ENCODE data around the gene ABCA3. TPM values are rescaled to one million over a fixed set of nuclear protein-coding genes. Genes with fewer than 3 reads are reported as not detected.

Gene ABCA3
- total and polyA plus RNA-seq, 2 experiments from 2014 or later: 3.0 to 4.1 TPM

DNA sequence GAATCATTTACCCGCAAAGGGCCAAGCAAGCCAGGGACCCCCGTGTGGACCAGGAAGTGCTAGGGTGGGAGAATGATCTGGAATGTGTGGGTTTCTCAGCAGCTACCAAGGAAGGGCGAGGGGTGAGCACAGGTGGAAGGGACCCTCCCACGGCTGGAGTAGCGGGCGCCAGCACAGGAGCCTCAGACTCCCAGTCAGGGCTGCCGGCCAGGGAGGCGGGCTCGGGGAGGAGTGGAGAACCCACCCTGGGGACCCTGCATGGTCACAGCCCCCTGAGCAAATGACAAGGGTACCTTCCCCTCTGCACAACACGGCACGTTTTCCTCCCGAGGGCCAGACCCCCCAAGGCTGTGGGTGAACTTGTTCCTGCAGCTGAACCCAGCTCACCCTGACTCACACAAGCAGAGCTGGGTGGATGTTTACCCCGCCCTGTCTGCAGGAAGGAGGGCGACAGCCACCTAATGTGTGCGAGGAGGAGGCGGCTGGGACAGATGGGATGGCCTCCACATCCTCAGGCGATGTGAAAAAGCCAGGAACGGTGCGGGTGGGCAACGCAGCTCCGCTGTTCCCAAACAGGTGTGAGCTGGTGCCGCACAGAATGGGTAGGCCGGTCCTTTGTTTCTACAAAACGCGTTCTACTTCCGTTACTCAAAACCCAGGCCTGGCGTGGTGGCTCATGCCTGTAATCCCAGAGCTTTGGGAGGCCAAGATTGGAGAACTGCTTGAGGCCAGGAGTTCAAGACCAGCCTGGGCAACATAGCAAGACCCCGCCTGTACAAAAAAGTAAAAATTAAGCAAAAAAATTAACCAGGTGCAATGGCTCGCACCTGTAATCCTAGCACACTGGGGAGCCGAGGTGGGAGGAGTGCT lies 95.4 kb downstream of the ABCA3 start (continued):
- TF ChIP-seq, protein P1, sequence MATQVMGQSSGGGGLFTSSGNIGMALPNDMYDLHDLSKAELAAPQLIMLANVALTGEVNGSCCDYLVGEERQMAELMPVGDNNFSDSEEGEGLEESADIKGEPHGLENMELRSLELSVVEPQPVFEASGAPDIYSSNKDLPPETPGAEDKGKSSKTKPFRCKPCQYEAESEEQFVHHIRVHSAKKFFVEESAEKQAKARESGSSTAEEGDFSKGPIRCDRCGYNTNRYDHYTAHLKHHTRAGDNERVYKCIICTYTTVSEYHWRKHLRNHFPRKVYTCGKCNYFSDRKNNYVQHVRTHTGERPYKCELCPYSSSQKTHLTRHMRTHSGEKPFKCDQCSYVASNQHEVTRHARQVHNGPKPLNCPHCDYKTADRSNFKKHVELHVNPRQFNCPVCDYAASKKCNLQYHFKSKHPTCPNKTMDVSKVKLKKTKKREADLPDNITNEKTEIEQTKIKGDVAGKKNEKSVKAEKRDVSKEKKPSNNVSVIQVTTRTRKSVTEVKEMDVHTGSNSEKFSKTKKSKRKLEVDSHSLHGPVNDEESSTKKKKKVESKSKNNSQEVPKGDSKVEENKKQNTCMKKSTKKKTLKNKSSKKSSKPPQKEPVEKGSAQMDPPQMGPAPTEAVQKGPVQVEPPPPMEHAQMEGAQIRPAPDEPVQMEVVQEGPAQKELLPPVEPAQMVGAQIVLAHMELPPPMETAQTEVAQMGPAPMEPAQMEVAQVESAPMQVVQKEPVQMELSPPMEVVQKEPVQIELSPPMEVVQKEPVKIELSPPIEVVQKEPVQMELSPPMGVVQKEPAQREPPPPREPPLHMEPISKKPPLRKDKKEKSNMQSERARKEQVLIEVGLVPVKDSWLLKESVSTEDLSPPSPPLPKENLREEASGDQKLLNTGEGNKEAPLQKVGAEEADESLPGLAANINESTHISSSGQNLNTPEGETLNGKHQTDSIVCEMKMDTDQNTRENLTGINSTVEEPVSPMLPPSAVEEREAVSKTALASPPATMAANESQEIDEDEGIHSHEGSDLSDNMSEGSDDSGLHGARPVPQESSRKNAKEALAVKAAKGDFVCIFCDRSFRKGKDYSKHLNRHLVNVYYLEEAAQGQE (IDR thresholded peaks at IDR 0.05; ENCODE audit: unreplicated experiment): no peak
- no peak for TF ChIP-seq CREB1 (CRISPR knock-in tag; IDR thresholded peaks at IDR 0.05; ENCODE audit: low read depth)
- no peak for TF ChIP-seq NANOG (IDR thresholded peaks at IDR 0.05; ENCODE audit: borderline replicate concordance)
- TF ChIP-seq ZNF114 (CRISPR knock-in tag; IDR thresholded peaks at IDR 0.05): no peak
- no peak for TF ChIP-seq POLR2AphosphoS5 (IDR thresholded peaks at IDR 0.05; ENCODE audit: low read depth)
- TF ChIP-seq EZH2 (IDR thresholded peaks at IDR 0.05; ENCODE audit: low read depth, unreplicated experiment): no peak
- TF ChIP-seq STAT1 (IDR thresholded peaks at IDR 0.05; ENCODE audit: unreplicated experiment): no peak
- no peak for TF ChIP-seq JUNB (IDR thresholded peaks at IDR 0.05; ENCODE audit: unreplicated experiment)
- TF ChIP-seq ZNF331 (CRISPR knock-in tag; IDR thresholded peaks at IDR 0.05; ENCODE audit: low read depth): no peak
- TF ChIP-seq, protein P2, sequence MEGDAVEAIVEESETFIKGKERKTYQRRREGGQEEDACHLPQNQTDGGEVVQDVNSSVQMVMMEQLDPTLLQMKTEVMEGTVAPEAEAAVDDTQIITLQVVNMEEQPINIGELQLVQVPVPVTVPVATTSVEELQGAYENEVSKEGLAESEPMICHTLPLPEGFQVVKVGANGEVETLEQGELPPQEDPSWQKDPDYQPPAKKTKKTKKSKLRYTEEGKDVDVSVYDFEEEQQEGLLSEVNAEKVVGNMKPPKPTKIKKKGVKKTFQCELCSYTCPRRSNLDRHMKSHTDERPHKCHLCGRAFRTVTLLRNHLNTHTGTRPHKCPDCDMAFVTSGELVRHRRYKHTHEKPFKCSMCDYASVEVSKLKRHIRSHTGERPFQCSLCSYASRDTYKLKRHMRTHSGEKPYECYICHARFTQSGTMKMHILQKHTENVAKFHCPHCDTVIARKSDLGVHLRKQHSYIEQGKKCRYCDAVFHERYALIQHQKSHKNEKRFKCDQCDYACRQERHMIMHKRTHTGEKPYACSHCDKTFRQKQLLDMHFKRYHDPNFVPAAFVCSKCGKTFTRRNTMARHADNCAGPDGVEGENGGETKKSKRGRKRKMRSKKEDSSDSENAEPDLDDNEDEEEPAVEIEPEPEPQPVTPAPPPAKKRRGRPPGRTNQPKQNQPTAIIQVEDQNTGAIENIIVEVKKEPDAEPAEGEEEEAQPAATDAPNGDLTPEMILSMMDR (conservative IDR thresholded peaks at IDR 0.05; ENCODE audit: low read depth in 2 of 2): no peak
- TF ChIP-seq EZH2phosphoT487 (IDR thresholded peaks at IDR 0.05; ENCODE audit: unreplicated experiment): no peak
- TF ChIP-seq, protein P3, sequence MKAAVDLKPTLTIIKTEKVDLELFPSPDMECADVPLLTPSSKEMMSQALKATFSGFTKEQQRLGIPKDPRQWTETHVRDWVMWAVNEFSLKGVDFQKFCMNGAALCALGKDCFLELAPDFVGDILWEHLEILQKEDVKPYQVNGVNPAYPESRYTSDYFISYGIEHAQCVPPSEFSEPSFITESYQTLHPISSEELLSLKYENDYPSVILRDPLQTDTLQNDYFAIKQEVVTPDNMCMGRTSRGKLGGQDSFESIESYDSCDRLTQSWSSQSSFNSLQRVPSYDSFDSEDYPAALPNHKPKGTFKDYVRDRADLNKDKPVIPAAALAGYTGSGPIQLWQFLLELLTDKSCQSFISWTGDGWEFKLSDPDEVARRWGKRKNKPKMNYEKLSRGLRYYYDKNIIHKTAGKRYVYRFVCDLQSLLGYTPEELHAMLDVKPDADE (IDR thresholded peaks at IDR 0.05): no peak

DNA sequence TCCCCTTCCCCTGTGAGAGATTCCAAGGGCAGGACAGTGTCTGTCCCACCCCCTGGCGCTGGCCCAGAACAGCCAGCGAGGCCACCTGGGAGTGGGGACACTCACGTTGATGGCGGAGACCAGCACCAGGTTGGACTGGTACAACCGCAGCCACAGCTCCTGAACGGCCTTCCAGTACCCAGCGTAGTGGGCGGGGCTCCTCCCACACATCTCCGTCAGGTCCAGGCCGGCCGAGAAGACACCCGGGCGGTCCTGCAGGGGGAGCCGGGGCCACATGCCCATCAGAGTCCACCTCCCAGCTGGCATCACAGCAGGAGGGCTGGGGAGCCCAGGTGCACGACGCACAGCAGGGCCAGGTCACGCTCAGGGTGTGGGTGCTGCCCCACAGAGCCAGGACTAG lies 96.2 kb downstream of the ABCA3 start:
- no peaks in the 10 kb centered on the region for H3K4me1 ChIP-seq (ENCODE audit: insufficient read depth)
- peak; percentile 64 for DNase-seq (ENCODE audit: low spot score)
- H3K4me3 Mint-ChIP-seq: no peak overlapping the region
- TF ChIP-seq NANOG (IDR thresholded peaks at IDR 0.05; ENCODE audit: borderline replicate concordance): no peak
- TF ChIP-seq, protein P2 (conservative IDR thresholded peaks at IDR 0.05; ENCODE audit: low read depth in 2 of 2): peak; percentile 26 to 49; a peak in 3 of 4 replicates
- TF ChIP-seq, protein P3 (IDR thresholded peaks at IDR 0.05): no peak
- TF ChIP-seq EZH2phosphoT487 (IDR thresholded peaks at IDR 0.05; ENCODE audit: unreplicated experiment): no peak
- peaks cover 8% of the 10 kb centered on the region for H3F3A ChIP-seq (replicated peaks; ENCODE audit: low read depth)
- H3K9me3 Mint-ChIP-seq: no peaks in the 10 kb centered on the region
- peaks cover 60% of the 10 kb centered on the region for H3K36me3 Mint-ChIP-seq (ENCODE audit: low read depth)
- peaks cover 4% of the 10 kb centered on the region; the same call in 1 of the 2 replicates for H3K36me3 ChIP-seq (ENCODE audit: insufficient read depth)
- no peak overlapping the region for H2AFZ ChIP-seq
- H3K4me2 ChIP-seq: no peak overlapping the region
- peaks cover 4% of the 10 kb centered on the region for H4K20me1 ChIP-seq (replicated peaks; ENCODE audit: insufficient read depth)
- H3K27ac ChIP-seq (ENCODE audit: low read depth): no peak overlapping the region
- H3K4me1 Mint-ChIP-seq: no peaks in the 10 kb centered on the region
- no peaks in the 10 kb centered on the region for H3K27me3 ChIP-seq (ENCODE audit: insufficient read depth)
- ATAC-seq: peak; percentile 64
- H3K79me2 ChIP-seq (replicated peaks; ENCODE audit: insufficient read depth): peaks cover 16% of the 10 kb centered on the region
- H3K9me2 ChIP-seq (ENCODE audit: insufficient read depth): no peaks in the 10 kb centered on the region
- H3K4me3 ChIP-seq: no peak overlapping the region
- H3K27ac Mint-ChIP-seq: no peak overlapping the region
- H3K27me3 Mint-ChIP-seq (ENCODE audit: insufficient read depth, low read depth, poor library complexity): peaks cover 8% of the 10 kb centered on the region
